GM18907 (cell line): ENCODE results near the gene CDK5.

ENCODE experiments used
- ATAC-seq: cut with Tn5 transposase; IDR thresholded peaks from one replicate; pipeline ENCODE4 v1.9.1; 2021; ENCODE audit warnings: mild to moderate bottlenecking, moderate library complexity; ENCODE audit not compliant: unreplicated experiment

Gene CDK5

DNA sequence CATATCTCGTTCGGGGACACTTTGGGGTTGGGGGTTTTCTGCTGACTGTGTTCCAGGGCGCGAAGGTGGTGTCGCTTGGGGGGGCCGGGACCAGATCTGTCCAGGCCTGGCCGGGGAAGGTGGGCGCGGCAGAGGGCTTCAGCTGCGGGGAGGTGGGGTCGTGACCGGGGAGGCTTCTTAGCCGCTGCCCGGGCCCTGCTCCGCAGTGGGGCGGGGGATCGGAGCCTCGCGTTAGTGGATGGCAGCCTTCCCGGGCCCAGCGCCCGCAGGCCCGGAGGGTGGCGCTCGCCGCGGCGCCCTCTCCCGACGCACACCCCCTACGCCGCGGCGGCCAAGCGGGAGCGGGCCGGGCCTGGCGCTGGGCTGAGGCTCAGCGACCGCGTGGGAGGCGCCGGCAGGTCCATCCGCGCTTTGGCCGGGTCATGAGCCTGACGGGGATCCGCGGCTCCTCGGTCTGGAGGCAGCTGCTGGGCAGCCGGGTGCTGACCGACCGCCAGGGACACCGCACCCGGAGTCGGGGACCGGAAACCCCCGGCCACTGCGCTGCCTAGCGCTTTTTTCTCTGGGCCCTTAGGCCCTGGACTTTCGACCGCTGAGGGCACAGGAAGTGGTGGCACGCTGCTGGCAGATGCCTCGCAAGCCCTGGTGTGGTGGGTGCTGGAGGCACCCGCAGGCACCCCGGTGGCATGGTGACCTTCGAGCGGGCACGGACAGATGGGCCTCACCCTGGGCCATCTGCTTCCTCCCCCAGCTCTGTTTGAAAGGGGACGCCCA is 29.7 kb upstream of the CDK5 start:
- ATAC-seq = peak; percentile 31

DNA sequence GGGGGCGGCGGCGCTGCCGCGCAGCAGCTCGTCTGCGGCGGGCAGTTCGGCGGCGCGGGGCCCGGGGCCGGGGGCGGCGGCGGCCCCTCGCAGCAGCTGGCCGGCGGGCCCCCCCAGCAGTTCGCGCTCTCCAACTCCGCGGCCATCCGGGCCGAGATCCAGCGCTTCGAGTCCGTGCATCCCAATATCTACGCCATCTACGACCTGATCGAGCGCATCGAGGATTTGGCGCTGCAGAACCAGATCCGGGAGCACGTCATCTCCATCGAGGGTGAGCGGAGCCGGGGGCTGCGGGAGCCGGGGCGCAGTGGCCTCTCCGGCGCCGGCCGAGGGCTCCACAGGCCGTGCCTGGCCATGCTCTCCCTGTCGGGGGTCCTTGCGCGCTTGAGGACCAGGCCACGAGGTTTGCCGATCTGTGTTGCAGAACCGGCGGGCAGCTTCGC is 29.1 kb upstream of the CDK5 start:
- no peak for ATAC-seq

DNA sequence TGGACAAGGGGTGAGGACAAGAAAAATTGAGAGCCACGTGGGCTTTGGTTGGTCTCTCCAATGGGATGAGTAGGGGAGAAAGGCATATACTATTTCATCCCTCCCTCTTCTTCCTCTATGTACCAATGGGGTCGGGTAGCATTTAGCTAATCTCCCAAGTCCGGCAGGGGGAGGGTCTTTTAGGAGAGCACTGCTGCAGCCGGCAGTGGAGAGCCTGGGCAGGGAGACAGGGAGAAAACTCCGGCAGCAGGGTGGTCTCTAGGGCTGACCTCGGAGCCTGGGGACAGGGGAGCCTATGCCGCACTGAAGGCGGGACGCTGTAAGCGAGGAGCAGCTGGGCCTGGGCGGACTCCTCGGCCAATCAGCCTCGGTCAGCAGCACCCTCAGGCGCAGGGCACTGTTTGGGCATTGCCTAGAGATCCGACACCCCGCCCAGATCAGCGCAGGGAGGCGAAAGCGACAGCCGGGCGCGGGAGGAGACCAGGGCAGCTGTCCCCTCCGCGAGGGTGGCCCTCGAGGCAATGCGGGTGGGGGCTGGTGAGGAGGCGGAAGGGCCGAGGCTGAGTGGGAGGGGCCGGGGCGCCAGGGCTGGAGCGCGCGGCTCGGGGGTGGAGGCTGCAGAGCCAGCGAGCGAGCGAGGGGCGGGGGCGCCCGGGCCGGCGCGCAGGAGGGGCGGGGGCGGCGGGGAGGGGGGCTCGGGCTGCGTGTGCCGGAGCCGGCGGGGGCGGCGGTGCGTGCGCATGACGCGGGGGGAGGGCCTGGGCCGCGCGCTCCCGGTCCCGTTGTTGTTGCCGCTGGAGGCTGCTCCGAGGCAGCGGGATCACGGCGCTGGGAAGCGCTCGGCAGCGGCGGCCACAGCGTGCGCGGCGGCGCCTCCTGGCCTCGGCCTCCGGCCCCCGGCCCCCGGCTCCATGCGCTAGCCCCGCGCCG is 28.3 kb upstream of the CDK5 start, which contains the start of gene AGAP3:
TSS of gene AGAP3 (plus strand) at position 785 of the 930 bp plus-strand sequence. CDS start 267 bp downstream, outside the sequence.
- peak; percentile 43 for ATAC-seq

DNA sequence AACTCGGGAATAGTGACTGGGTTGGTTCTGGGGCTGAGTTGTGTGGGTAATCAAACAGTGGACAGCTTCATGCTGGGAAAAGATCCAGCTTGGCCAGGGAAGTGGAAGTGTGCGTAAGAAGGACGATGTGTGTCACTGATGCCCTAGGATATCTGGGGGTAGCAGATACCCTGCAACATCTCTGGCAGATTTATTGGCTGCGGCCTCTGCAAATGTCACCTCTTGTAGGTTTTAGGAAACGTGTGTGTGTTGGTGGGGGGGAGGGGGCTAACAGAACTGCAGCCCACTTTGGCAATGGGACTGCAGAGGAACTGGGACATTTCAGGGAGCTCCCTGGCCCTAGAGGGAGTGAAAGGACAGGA is 27.6 kb upstream of the CDK5 start:
- no peak for ATAC-seq

DNA sequence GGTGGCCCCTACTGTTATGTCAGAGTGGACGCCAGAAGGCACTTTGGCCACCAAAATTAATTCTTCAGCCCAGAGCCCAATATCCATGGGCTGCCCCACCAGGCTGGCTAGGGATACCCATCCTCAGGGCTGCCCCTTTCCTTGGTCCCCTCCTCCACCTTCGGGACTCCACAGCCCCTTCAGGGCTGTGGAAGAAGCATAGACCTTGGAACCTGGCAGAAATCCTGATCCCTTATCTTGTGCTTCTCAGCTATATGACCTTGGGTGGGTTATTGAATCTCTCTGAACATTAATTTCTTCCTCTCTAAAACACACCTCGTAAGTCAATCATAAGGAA is 26.1 kb upstream of the CDK5 start:
- ATAC-seq = no peak

DNA sequence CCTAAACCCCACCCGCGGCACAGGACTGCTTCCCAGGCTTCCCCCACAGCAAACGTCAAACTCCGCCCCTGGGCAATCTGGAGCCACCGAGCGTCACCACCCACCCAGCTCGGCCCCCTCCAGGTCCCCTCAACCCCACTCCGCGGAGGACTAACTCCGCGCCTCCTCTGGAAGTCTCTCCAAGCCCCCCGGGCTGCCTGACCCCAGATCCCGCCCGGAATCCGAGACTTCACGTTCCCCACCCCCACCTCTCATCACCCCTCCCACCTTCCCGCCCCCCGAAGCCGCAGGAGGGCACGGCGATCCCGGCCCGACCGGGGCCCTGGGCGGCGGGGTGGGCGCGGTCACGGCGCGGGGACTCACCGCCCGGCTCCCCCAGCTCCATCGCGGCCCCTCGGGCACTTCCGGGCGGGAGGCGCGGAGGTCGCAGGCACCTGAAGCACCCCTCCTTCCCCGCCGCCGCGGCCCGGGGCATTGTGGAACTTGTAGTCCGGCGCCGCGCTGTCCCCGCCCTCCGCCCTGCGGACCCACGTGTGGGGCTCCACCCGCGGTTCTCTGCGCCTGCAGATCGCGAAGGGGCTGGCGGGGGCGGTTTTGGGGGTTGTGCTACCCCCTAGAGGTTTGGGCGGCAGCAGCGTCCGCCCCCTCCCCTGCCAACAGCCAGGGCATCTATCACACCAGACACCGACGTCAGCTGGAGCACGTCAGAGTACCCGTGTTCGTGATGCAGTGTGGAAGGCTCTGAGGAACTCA is 25.6 kb upstream of the CDK5 start, which contains the start of gene TMUB1:
TSS of gene TMUB1 (minus strand) at position 423 of the 753 bp plus-strand sequence. CDS start 930 bp downstream, outside the sequence.
- ATAC-seq = peak; percentile 44

DNA sequence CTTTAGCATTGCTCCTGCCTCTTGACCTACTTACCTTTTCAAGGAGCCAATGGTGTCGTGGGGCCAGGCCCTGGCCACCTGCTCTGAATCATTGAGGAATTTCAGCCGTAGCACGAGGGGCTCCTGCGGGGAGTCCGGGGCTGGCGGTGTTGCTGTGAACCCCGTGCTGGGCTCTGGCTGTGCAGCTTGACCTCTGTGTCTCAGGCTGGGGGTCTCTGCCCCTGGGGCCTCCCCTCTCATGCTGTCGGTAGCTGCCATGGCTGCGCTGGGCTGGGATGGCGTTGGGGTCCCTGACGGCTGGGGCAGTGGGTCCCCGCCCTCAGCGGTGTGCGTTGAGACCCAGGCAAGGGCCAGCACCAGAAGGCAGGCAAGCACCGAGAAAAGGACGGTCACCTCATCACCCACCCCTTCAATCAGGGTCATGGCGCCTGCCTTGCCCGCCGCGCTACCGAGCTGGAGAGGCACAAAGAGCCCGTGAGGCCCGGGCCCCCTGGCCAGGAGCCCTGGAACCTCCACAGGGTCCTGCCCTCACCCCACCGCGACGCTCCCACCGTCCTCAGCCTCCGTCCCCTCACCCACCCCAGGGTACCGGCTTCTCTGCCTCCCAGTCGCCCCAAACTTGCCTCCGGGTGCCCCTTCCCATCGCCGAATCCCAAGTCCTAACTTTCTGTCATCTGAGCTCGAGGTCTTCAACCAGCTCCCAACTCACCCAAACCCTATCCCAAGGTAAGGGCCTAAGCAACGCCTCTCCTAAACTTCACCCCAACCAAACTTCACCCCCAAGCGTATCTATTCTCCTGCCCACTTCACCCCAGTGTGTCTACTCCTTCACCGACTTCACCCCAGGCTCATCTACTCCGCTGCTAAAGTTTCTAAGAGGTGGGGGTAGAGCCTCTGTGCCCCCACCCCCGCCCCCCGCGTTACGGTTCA is 24.7 kb upstream of the CDK5 start:
- ATAC-seq = no peak

DNA sequence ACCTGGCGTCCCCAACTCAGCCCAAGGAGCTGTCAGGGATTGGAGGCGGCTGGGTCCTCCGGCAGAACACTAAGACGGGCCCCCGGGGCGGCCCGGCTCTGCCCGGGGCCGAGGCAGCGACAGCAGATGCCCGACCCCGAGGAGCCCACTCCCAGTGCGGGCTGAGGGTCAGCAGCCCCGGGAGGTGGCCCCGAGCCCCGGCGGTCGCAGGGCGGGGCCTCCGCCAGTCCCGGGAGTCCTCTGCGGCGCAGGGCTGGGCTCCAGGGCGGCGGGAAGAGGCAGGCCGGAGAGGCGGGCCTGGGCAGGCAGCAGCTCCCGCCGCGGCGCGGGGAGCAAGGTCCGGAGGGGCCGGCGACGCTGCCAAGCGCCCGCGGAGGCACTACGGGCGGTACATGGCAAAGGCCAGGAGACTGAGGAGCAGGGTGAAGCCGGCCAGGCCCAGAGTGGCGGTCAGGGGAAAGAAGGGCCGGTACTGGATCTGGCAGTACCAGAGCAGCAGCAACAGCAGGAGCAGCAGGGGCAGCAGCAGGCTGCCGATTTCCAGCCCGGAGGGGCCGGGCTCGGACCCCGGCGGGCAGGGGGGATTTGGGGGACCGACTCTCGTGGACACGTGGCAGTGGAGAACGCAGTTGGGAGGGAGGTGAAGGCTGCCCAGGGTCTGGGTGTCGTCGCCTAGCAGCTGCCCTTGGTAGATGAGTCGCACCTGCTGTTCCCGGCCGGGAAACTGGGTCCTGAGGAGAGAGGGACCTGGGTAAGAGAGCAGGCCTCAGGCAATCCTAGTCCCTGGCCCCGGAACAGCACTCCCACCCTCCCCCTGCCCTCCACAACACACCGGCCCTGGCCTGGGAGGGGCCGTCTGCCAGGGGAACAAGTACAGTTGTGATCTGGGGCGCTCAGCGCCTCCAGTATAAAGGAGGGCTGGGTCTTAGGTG is 23.7 kb upstream of the CDK5 start:
- ATAC-seq = no peak

DNA sequence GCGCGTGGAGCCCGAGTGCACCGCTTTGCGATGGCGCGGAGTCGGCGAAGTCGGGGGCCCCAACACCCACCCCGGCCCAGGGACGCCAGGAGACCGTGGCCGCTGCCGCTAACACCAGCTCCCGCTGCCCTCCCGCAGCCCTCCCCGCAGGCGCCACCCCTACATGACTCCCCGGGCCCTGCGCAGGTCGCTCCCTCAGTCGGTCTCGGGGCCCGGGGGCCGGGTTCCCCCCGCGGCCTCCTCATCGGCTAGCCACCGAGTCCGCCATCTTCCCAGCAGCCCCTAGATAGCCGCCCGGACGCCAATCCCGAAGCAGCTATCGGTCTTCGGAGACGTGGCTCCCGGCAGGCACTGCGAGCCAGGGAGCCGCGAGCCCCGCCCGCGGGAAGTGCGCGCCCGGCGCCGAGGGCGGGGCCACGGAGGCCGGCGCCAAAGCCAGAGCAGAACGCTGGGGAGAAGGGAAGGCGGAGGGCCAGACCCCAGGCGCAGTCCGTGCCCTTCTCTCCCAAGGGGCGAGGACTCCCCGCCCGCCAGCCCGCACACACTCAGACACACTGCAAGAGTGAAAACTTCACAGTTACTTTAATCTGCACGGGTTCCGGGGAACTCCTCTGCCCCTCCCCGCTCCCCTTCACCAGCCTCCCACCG is 22.9 kb upstream of the CDK5 start, which contains the start of gene FASTK:
TSS of gene FASTK (minus strand) at position 288 of the 648 bp plus-strand sequence. CDS start at position 245, 43 bp downstream.
- ATAC-seq = peak; percentile 81

DNA sequence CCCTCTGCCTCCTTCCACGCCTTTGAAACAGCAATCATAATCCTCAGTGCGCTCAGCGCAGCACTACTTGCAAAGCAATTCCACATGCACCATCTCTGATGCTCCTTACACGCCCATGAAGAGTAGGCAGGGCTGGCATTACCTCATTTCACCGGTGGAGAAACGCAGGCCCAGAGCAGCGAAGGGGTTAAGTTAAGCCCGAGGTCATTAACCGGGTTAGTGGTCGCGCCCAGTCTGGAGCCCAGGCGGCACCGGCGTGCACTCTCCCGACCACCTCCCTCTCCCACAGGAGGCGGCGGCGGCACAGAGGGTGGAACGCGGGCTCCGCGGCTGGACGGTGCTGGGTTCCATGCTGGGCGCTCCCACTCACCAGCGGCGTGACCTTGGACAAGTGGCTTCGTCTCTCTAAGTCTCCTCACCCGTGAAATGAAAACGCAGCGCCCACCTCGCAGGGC is 22.4 kb upstream of the CDK5 start:
- peak; percentile 4 for ATAC-seq

DNA sequence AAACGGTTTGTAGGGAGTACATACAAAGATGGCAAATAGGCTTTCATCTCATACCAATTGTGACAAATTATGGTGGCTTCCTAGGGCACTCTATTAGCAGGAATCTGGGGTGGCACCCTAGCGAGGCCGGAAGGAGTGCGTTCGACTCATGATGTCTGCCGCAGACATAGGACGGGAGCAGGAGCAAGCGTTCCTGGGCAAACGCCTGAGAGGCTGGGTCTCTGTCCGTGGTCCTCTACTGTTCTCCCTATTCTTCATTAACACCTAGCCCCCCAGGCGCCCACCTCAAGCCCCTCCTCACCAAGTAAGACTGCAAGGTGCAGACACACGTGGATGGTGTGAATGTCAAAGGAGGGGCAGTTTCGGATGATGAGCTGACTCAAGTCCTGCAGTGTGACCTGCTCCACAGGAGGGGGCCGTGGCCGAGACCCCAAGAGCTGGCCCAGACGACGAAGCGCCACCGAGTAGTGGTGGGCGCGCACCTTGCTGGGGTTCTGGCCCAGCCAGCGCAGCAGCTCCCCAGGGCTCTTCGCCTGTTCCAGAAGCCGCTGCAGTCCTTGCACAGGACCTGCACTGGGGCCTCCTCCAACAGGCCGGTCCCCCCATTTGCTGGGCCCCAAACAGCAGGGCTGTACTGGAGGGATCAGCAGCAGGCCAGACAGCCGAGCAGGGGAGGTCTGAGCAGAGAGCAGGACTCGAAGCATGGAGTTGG is 21.7 kb upstream of the CDK5 start:
- no peak for ATAC-seq

DNA sequence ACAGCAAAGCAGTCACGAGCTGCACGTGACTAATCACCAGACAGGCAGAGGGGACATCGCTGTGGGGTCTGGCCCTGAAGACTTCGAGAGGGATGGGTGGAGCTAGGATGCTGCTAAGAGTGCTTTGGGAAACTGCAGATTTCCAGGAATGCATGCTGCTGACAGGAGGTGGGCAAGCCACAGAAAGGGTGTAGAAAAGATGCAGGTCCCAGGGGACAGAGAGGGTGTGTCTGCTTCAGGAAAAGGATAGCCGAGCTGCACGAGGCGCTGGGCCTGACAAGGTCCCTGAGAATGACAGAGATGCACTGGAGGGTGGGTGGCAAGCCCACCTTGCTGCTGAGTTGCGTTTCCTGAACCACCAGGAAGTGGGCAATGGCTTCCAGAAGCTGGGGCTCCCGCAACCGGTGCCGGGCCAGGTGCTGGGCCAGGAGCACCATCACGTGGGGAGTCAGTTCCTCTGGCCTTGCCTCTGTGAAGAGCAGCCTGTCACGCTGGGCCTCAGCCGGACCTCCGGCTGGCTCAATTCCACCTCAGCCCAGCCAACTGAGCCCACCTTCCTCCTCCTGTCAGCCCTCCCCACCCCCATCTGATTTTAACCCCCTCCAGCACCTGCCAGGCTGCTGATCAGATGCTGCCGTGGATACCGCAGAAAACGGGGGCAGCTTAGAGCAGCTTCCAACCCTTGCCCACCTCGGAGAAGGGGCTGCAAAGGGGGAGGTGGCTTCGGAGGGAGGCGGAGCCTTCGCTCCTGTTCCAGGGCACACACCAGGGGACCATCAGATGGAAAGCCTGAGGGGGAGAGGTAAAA is 20.7 kb upstream of the CDK5 start:
- no peak for ATAC-seq

DNA sequence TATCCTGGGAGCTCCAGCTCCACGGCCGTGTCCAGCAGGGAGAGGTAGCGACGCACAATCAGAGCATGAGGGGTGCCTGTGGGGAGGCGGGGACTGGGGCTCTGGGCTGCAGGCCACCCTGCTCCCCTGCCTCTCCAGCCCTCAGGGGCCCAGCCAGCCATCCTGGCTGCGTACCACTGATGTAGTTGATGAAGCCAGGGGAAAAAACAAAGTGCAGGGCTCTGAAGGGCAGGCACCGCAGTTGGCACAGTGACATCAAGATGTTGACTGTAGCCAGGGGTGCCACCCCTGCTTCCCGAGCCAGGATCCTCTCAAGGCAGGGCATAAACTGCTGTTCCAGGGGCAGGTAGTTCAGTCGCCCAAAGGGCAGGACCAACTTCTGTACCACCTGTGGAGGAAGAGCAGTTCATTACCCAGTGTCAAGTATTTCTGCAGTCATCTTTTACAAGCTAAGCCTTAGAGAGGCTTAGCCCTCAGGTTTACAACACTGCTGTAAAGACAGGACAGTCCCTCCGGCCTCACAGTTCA is 20.1 kb upstream of the CDK5 start:
- no peak for ATAC-seq

DNA sequence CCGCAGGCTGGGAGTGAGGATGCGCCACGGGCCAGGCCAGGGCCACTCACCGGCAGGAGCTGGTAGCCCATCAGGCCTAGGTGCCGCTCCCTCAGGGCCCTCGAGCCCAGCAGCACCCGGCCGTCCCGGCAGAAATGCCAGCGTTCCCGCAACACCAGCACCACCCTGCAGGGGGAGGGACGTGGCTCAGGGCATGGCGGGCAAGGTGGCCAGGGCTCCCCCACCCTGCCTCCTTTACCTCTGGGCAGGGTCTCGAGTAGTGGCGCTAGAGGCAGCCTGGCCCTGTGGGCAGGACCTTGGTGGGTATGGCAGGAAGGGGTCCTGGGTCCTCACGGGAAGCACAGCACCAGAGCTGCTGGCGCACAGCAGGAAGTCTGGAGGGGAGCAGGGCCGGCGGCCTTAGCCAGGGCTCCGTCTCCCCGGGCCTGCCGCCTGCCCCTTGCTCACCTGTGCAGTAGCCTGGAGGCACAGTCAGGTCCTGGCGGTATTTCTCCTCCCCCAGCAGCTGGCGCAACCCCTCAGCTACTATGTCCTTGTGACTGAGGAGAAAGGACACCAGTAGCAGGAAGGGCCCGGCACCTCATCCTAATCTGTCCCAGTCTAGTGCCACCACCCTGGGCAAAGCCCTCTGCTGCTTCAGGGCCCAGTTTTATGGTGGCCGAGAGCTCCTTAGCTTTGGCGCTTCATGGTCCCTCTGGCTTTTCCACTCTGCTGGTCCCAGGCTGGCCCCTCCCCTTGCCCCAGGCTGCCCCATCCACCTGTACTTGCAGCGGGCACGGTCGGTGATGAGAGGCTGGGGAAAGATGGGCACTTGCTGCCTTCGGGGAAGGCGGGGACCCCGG is 19.4 kb upstream of the CDK5 start:
- no peak for ATAC-seq

DNA sequence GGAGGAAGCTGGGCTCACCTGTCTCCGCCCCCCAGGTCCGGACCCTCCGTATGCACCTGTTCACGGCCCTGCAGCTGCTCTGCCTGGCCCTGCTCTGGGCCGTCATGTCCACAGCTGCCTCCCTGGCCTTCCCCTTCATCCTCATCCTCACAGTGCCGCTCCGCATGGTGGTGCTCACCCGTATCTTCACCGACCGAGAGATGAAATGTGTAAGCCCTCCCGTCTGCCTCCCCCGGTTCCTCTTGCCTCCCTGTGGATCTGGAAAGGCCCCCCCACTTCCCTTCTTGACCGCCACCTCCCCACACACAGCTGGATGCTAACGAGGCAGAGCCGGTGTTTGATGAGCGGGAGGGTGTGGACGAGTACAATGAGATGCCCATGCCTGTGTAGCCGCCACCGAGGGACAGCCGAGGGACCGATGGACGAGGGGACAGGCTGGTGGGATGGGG is 18.3 kb upstream of the CDK5 start:
- no peak for ATAC-seq

DNA sequence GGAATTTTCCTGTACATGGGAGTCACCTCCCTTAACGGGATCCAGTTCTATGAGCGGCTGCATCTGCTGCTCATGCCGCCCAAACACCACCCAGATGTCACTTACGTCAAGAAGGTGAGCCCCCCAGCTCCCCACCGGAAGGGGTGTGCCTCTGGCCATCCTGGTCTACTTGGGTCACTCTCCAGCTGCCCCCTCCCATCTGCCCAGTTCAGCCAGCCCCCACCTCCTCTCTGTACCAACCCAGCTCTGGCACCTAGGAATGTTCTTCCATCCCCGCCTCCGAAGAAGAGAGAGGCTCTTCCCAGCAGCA is 17.9 kb upstream of the CDK5 start:
- no peak for ATAC-seq
